HL-60/S4 treated with retinoic acid at 250 ng/mL for 4 days and 3 days (cell line): Measurements from ENCODE around the gene AP3B1.
"Not testable (repeated sequence)": the region's sequence is repeated elsewhere in the genome, so short reads cannot be mapped to it uniquely, and the experiment has no call there.

ENCODE experiments used
- in situ Hi-C: fragments of 300-500 bp; cut with MboI; formaldehyde crosslinking; loops from 2 replicates; pipeline ENCODE4 v1.7.0; 2022; ENCODE audit warnings: low sequenced_read_pairs

Gene AP3B1

GRCh38 chr5:78245136-78245535 lies 49.4 kb downstream of the AP3B1 start:
- in situ Hi-C loops = no loop called here

GRCh38 chr5:78243639-78244038 lies 50.9 kb downstream of the AP3B1 start:
- in situ Hi-C loops = no loop called here

GRCh38 chr5:78243091-78243490 lies 51.4 kb downstream of the AP3B1 start:
- in situ Hi-C loops = no loop called here

GRCh38 chr5:78242001-78242400 lies 52.5 kb downstream of the AP3B1 start:
- in situ Hi-C loops = no loop called here

GRCh38 chr5:78237911-78238310 lies 56.6 kb downstream of the AP3B1 start:
- in situ Hi-C loops = no loop called here

GRCh38 chr5:78236046-78236445 lies 58.5 kb downstream of the AP3B1 start:
- in situ Hi-C loops = no loop called here

- in situ Hi-C loops = no loop called here
These were observed 59.2 kb downstream of the AP3B1 start for GRCh38 chr5:78235289-78235688.

GRCh38 chr5:78234804-78235203 lies 59.7 kb downstream of the AP3B1 start:
- in situ Hi-C loops = no loop called here

GRCh38 chr5:78232163-78232562 lies 62.3 kb downstream of the AP3B1 start:
- in situ Hi-C loops = no loop called here

- in situ Hi-C loops = no loop called here
These were observed 70.1 kb downstream of the AP3B1 start for GRCh38 chr5:78224358-78224757.

GRCh38 chr5:78221964-78222451 lies 72.5 kb downstream of the AP3B1 start:
- in situ Hi-C loops = no loop called here

GRCh38 chr5:78221467-78221866 lies 73.0 kb downstream of the AP3B1 start:
- in situ Hi-C loops = no loop called here

GRCh38 chr5:78215972-78216371 lies 78.5 kb downstream of the AP3B1 start:
- in situ Hi-C loops = no loop called here

- in situ Hi-C loops = no loop called here
These were observed 78.9 kb downstream of the AP3B1 start for GRCh38 chr5:78215565-78215964.

- in situ Hi-C loops = no loop called here
These were observed 80.7 kb downstream of the AP3B1 start for GRCh38 chr5:78213799-78214198.

GRCh38 chr5:78211052-78211451 lies 83.4 kb downstream of the AP3B1 start:
- in situ Hi-C loops = no loop called here

GRCh38 chr5:78204241-78204640 lies 90.3 kb downstream of the AP3B1 start:
- in situ Hi-C loops = no loop called here

GRCh38 chr5:78203815-78204214 lies 90.7 kb downstream of the AP3B1 start:
- in situ Hi-C loops = no loop called here

GRCh38 chr5:78190402-78190801 lies 104.1 kb downstream of the AP3B1 start:
- in situ Hi-C loops = no loop called here

- in situ Hi-C loops = not testable (repeated sequence)
These were observed 105.8 kb downstream of the AP3B1 start for GRCh38 chr5:78188681-78189080.

- in situ Hi-C loops = no loop called here
These were observed 107.3 kb downstream of the AP3B1 start for GRCh38 chr5:78187172-78187571.

- in situ Hi-C loops = no loop called here
These were observed 111.7 kb downstream of the AP3B1 start for GRCh38 chr5:78182838-78183237.

- in situ Hi-C loops = no loop called here
These were observed 116.1 kb downstream of the AP3B1 start for GRCh38 chr5:78178356-78178755.

GRCh38 chr5:78170335-78170734 lies 124.2 kb downstream of the AP3B1 start:
- in situ Hi-C loops = not testable (repeated sequence)
